MG63 (cell line): ENCODE results near the gene LAP3. TPM values are rescaled to one million over a fixed set of nuclear protein-coding genes. Genes with fewer than 3 reads are reported as not detected.

Experiments
- DNase-seq: peaks from one replicate; pipeline ENCODE4 v3.0.0-alpha.2; 2020
- H3K27me3 ChIP-seq: fragments of 250-450 bp; sonication (Bioruptor Pico); 2 replicates; pipeline ENCODE4 v1.5.1; 2020; ENCODE audit warnings: mild to moderate bottlenecking, moderate library complexity
- H3K36me3 ChIP-seq: fragments of 250-450 bp; sonication (Bioruptor Pico); 2 replicates; pipeline ENCODE4 v1.5.1; 2020; ENCODE audit warnings: mild to moderate bottlenecking, moderate library complexity
- H3K4me3 ChIP-seq: fragments of 250-450 bp; sonication (Bioruptor Pico); 2 replicates; pipeline ENCODE4 v1.5.1; 2020; ENCODE audit warnings: mild to moderate bottlenecking, moderate library complexity
- H3K9me3 ChIP-seq: fragments of 250-450 bp; sonication (Bioruptor Pico); 2 replicates; pipeline ENCODE4 v1.5.1; 2020; ENCODE audit warnings: mild to moderate bottlenecking, moderate library complexity
- total RNA-seq: library from RNA; depleted of rRNA; stranded (reverse); fragments of >200 nt; shearing (Covaris generic); gene quantifications from 2 replicates; pipeline ENCODE4 v1.2.3, GENCODE V29; 2014; ENCODE audit warnings: low replicate concordance

The LAP3 gene
- total RNA-seq, 1 experiment from 2014 or later, result 102 TPM

GRCh38 chr4:17589355-17589754, 12.4 kb downstream of the LAP3 start:
- Histone ChIP-seq H3K36me3 (peaks cover 2% of the 10 kb centered on the region), H3K9me3 (no peaks in the 10 kb centered on the region), H3K27me3 (no peaks in the 10 kb centered on the region), H3K4me3 (no peak overlapping the region)
- DNase-seq, result no peak

- peaks cover 6% of the 10 kb centered on the region for H3K36me3 ChIP-seq
- H3K9me3 ChIP-seq, result no peaks in the 10 kb centered on the region
- no peak for DNase-seq
- no peaks in the 10 kb centered on the region for H3K27me3 ChIP-seq
- no peak overlapping the region for H3K4me3 ChIP-seq
These were observed 18.5 kb downstream of the LAP3 start for GRCh38 chr4:17595471-17596005.

- H3K36me3 ChIP-seq, result peaks cover 6% of the 10 kb centered on the region; the same call in 1 of the 2 replicates
- DNase-seq, result no peak
These were observed 20.5 kb downstream of the LAP3 start for GRCh38 chr4:17597517-17597916.

GRCh38 chr4:17599826-17600225, 22.8 kb downstream of the LAP3 start:
- Histone ChIP-seq H3K9me3 (no peaks in the 10 kb centered on the region), H3K27me3 (no peaks in the 10 kb centered on the region), H3K4me3 (no peak overlapping the region), H3K36me3 (peaks cover 6% of the 10 kb centered on the region; the same call in 1 of the 2 replicates)
- DNase-seq, result no peak

More at GRCh38 chr4:17597517-17597916, 20.5 kb downstream of the LAP3 start:
- Histone ChIP-seq H3K4me3 (no peak overlapping the region), H3K27me3 (no peaks in the 10 kb centered on the region), H3K9me3 (no peaks in the 10 kb centered on the region)

GRCh38 chr4:17605236-17605635, 28.2 kb downstream of the LAP3 start:
- Histone ChIP-seq H3K4me3 (no peak overlapping the region), H3K36me3 (peaks cover 3% of the 10 kb centered on the region; the same call in 1 of the 2 replicates), H3K27me3 (no peaks in the 10 kb centered on the region), H3K9me3 (no peaks in the 10 kb centered on the region)
- DNase-seq, result no peak

GRCh38 chr4:17613761-17614415, 36.9 kb downstream of the LAP3 start:
- H3K4me3 ChIP-seq, result peak overlapping the region; percentile 78
- no peaks in the 10 kb centered on the region for H3K9me3 ChIP-seq
- H3K36me3 ChIP-seq, result no peaks in the 10 kb centered on the region; the same call in none of the 2 replicates
- H3K27me3 ChIP-seq, result no peaks in the 10 kb centered on the region
- peak; percentile 64 for DNase-seq

GRCh38 chr4:17614416-17615299, 37.7 kb downstream of the LAP3 start, which contains the start of gene MED28:
TSS of gene MED28 (plus strand) at chr4:17614641. CDS start at chr4:17614655, 14 bp downstream.
- peak; percentile 88 for DNase-seq
- H3K27me3 ChIP-seq, result no peaks in the 10 kb centered on the region
- peak within 1 kb of the TSS; percentile 78 for H3K4me3 ChIP-seq
- H3K9me3 ChIP-seq, result no peaks in the 10 kb centered on the region
- H3K36me3 ChIP-seq, result peaks cover 4% of the 10 kb centered on the region

GRCh38 chr4:17616283-17616682, 39.3 kb downstream of the LAP3 start:
- H3K4me3 ChIP-seq, result no peak overlapping the region
- peaks cover 7% of the 10 kb centered on the region for H3K36me3 ChIP-seq
- DNase-seq, result no peak
- H3K27me3 ChIP-seq, result no peaks in the 10 kb centered on the region
- H3K9me3 ChIP-seq, result no peaks in the 10 kb centered on the region

- Histone ChIP-seq H3K9me3 (no peaks in the 10 kb centered on the region), H3K27me3 (no peaks in the 10 kb centered on the region), H3K4me3 (no peak overlapping the region), H3K36me3 (peaks cover 25% of the 10 kb centered on the region)
- no peak for DNase-seq
These were observed 41.9 kb downstream of the LAP3 start for GRCh38 chr4:17618926-17619325.

GRCh38 chr4:17619416-17620105, 42.6 kb downstream of the LAP3 start:
- no peak for DNase-seq
- no peaks in the 10 kb centered on the region for H3K27me3 ChIP-seq
- no peaks in the 10 kb centered on the region for H3K9me3 ChIP-seq
- H3K36me3 ChIP-seq, result peaks cover 30% of the 10 kb centered on the region
- no peak overlapping the region for H3K4me3 ChIP-seq

GRCh38 chr4:17623451-17624001, 46.5 kb downstream of the LAP3 start:
- Histone ChIP-seq H3K36me3 (peaks cover 38% of the 10 kb centered on the region), H3K4me3 (no peak overlapping the region), H3K27me3 (no peaks in the 10 kb centered on the region), H3K9me3 (no peaks in the 10 kb centered on the region)
- DNase-seq, result no peak

GRCh38 chr4:17624821-17625220, 47.8 kb downstream of the LAP3 start:
- peaks cover 34% of the 10 kb centered on the region for H3K36me3 ChIP-seq
- DNase-seq, result no peak
- no peaks in the 10 kb centered on the region for H3K27me3 ChIP-seq
- no peak overlapping the region for H3K4me3 ChIP-seq
- no peaks in the 10 kb centered on the region for H3K9me3 ChIP-seq

GRCh38 chr4:17630228-17630627, 53.2 kb downstream of the LAP3 start:
- no peak for DNase-seq
- Histone ChIP-seq H3K36me3 (peaks cover 18% of the 10 kb centered on the region), H3K4me3 (no peak overlapping the region), H3K27me3 (no peaks in the 10 kb centered on the region), H3K9me3 (no peaks in the 10 kb centered on the region)

- Histone ChIP-seq H3K36me3 (peaks cover 14% of the 10 kb centered on the region), H3K27me3 (no peaks in the 10 kb centered on the region), H3K4me3 (no peak overlapping the region), H3K9me3 (no peaks in the 10 kb centered on the region)
- DNase-seq, result no peak
These were observed 56.6 kb downstream of the LAP3 start for GRCh38 chr4:17633600-17633999.

- DNase-seq, result no peak
These were observed 58.1 kb downstream of the LAP3 start for GRCh38 chr4:17635056-17635455.

GRCh38 chr4:17636341-17636695, 59.3 kb downstream of the LAP3 start:
- DNase-seq, result no peak
- H3K27me3 ChIP-seq, result no peaks in the 10 kb centered on the region
- peaks cover 8% of the 10 kb centered on the region for H3K36me3 ChIP-seq
- no peak overlapping the region for H3K4me3 ChIP-seq
- H3K9me3 ChIP-seq, result no peaks in the 10 kb centered on the region

More at GRCh38 chr4:17635056-17635455, 58.1 kb downstream of the LAP3 start:
- Histone ChIP-seq H3K27me3 (no peaks in the 10 kb centered on the region), H3K9me3 (no peaks in the 10 kb centered on the region), H3K36me3 (peaks cover 12% of the 10 kb centered on the region), H3K4me3 (no peak overlapping the region)
